HG03135 (cell line): ENCODE measurements around the gene TAS2R60.
"Not testable (repeated sequence)": the region's sequence is repeated elsewhere in the genome, so short reads cannot be mapped to it uniquely, and the experiment has no call there.

Experiments used
- ATAC-seq: cut with Tn5 transposase; IDR thresholded peaks from one replicate; pipeline ENCODE4 v1.9.1; 2021; ENCODE audit warnings: mild to moderate bottlenecking, moderate library complexity; ENCODE audit not compliant: unreplicated experiment

Gene TAS2R60, protein sequence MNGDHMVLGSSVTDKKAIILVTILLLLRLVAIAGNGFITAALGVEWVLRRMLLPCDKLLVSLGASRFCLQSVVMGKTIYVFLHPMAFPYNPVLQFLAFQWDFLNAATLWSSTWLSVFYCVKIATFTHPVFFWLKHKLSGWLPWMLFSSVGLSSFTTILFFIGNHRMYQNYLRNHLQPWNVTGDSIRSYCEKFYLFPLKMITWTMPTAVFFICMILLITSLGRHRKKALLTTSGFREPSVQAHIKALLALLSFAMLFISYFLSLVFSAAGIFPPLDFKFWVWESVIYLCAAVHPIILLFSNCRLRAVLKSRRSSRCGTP

DNA sequence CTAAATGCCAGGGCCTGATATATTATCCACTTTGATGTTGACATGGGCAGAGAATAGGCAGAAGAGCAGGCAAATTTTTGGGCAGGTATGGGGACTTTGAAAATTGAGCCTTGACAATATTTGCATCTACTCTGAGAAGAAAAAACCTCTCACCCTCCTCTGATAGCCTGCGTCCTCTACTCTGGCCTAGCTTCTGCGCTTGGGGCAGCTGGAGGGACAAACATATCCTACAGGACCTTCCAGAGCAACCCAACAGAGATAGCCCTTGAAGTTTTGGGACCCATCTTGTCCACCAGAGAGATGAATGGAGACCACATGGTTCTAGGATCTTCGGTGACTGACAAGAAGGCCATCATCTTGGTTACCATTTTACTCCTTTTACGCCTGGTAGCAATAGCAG lies at the start of gene TAS2R60:
Gene TAS2R60, plus strand, starts transcription at position 301 of the 400 bp plus-strand sequence. Its CDS starts 0 bp downstream, at position 301.
- no peak for ATAC-seq

DNA sequence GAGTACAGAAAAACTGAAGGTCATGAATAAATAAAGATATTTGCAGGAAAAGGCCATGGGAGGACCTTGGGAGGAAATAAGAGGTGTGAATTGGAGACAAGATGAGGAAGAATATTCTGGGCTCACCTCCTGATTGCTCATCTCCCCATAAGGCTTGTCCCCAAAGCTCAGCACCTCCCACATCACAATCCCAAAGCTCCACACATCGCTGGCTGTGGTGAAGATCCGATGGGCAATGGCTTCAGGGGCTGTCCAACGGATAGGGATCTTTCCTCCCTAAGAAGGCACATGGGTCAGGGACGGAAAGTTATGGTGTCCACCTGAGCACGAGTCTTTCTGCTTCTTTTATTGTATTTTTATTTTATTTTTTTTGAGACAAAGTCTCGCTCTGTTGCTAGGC lies 49.2 kb upstream of the TAS2R60 start:
- no peak for ATAC-seq

DNA sequence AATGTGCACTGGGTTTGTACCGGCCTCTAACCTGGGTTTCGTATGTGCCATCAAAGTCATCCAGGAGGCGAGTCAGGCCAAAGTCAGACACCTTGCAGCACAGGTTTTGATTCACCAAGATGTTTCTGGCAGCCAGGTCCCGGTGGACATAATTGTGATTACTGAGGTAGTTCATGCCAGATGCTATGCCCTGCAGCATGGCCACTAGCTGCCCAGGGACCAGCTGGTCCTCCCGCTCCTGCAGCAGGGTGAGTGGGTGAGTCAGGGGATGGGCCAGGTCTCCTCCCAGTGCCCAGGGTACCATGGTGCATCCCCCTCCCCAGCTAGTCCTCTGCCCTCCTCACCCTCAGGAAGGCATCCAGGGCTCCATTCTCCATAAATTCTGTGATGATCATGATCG lies 48.5 kb upstream of the TAS2R60 start:
- no peak for ATAC-seq

DNA sequence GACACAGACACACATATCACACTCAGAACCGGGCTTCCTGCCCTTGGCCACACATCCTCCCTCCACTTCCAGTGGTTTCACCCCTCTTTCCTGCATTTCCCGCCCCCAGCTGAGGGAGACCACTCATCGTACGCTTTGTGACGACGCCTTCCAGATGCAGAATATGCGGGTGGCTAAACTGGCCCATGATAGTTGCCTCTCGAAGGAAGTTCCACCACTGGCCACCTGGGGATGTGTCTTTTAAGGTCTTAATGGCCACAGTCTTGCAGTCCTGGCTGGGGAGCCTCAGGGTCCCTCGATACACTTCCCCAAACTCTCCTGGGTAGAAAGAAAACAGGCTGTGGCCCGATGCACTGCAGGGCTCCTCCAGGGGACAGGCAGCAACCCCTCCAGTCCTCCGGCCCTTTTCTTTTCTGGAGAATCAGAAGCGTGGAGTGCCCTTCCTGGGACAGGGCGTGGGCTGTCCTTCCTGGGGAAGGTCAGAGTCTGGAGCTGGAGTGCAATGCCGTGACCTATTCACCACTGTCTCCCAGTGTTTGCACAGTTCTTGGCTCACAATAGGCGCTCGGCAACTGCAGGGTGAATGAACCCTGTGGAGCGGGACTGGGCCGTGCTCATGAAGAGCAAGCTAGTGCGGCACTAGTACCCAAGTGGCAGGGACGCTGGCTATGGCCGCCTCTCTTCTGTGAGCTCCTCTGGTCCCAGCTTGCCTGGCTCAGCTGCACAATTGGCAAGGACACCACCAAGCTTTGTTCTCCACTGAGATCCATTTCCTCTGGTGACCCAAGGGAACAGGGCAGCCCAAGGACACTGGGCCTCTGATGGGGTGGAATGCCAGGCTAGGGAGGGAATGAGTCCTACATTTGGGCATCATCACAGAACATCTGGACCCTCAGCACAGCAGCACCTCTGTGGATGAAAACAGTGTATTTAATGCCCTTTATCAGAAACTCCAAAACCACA lies 47.8 kb upstream of the TAS2R60 start:
- peak; percentile 65 for ATAC-seq

DNA sequence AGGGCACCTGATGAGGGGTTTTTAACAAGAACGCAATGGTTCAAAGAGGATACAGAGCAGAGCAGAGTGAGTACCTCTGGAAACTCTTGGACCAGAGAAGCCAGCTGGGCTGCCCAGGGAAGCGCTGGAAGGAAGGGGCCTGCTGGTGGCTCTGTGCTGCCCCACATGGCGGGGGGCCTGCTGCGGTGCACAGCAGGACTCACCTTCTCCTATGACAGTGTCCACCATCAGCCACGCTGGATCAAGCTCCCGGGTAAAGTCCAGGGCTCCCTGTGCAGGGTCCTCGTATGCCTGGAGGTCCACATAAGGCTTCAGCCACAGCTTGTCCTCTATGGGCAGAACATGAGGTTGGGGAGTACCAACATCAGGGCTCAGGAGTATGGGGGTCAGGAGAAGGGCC lies 47.1 kb upstream of the TAS2R60 start:
- no peak for ATAC-seq

DNA sequence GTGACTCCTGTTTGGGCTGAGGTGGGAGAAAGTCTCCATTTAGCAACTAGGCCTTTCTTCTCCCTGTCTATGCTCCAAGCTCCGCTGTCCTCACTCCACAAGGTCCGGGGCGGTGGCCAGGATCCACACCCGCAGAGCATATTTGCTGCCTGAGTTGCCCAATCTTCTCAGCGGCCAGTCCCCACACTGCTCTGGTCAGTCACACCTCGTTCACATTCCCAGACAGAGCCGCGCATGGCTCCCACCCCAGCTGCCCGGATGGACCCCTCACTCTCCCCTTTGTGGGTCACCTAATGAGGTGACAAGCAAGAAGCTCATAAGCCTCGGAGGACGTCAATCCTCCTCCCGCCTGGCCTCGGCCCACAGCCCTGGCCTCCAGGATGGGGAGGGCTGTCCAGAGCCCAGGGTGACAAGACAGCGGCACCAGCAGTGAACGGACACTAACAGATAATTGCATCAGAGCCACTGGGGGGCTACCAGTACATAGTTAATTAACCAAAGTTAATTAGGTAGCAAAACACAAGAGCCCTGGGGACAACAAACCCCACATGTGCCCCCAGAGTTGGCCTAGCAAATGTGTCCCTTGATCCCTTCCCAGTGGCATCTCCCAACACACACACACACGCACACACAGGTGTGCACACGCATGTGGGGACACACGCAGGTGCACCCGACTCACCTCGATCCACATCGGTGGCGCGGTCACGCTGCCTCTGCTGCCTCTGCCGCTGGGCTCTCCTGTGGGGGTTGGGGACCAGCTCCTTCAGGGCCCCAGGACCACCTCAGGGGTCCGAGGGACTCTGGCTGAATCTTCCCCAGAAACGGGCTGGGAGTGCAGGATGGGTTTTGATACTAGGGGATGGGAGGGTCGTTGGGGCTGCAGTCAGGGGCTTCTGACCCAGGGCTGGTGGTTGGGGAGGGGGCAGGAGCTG lies 46.4 kb upstream of the TAS2R60 start:
- no peak for ATAC-seq

DNA sequence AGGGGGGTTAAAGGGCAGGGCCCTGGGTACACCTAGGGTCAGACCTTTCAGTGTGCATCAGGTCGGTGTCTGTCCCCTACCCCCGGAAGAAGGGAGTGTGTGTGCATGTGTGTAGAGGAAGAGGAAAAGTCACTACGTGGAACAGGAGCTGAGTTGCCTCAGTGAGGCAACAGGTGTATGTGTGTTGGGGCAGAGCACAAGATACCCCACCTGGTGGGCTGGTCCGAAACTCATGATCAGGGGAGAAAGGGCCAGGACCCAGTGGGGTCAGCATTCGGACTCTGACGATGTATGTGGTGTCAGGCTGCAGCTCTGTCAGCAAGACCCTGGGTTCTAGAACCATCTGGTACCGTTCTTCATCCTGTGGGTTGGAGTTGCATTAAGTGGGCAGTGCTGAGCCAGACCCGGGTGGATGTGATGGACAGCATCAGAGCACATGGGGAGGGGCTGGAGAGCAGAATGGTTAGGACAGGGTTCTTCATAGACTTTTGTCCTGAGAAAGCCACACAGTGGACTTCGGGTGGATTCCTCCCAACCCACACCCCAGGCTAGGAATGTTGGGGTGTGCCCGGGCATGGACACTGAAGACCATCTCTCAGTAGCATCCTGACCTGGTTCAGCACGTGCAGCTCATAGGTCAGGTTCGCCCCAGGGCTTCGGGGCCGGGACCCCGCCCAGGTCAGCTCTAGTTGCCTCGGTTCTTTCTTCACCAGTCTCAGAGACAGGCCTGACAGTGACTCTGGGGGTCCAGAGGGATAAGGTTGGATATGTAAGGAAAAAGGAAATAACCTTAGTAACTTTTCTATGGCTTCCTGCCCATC lies 45.3 kb upstream of the TAS2R60 start:
- no peak for ATAC-seq

DNA sequence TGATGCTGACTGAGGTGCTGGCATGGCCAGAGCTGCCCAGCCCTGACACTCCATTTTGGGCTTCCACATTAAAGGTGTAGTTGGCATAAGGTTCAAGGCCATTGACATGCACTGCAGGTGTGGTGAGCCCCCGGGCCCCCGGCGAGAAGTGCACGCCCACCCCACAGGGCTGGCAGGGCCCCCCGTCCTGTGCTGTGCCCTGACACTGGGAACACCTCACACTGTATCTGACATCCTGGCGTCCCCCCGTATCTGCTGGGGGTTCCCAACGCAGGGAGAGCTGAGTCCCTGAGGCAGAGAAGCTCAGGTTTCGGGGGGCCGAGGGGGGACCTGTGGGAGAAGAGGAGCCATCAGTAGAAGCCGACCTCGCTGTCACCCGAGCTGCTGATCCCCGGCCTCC lies 44.6 kb upstream of the TAS2R60 start:
- no peak for ATAC-seq

DNA sequence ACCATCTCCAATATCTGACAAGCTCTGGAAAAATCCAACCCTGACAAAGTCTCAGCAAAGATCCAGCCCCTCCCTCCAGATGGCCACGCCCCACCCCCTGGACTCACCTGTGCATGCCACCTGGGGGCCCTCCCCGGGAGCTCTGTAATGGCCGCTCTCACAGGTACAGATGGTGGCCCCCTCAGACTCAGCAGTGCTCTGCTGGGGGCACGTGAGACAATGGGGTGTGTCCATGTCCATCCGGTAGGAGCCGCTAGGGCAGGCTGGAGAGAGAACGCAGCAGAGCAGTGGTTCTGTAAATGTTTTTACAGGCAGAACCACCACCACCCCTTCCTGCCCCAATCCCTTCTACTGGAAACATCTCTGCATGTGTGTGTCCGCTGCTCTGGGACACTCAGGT lies 44.1 kb upstream of the TAS2R60 start:
- no peak for ATAC-seq

DNA sequence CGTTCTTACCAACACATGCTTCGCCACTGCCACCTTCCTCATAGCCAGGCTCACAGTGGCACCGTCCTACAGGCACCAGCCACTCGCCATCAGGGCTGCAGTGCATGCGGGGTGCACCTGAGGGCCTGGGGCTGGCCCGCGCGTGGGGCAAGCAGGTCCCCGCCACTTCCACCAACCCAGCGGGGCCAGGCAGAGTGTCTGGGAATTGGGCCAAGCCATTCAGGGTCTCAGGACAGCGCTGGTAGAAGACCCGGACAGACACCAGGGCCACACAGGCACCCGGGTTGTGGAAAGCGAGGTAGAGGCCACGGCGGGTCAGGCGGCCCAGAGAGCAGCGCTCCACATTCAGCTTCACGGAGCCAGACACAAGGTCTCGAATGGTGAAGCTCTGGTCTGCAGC lies 43.6 kb upstream of the TAS2R60 start:
- ATAC-seq = no peak

DNA sequence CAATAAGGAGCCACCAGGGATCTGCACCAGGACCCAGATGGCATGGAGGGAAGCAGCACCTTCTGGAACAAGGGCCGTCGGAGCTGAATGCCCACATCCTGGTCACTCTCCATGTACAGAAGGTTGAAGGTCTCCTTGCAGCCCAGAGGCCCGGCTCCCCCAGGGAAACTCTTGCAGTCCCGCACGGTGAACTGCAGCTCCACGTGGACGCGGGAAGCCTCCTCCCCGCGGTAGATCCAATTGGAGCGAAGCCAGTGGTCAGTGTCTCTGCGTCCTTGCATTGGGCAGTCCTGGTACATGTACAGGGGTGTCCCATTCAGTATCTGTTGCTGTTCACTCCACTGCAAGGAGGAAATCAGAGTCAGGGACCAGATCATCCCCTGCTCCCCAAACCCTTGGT lies 42.0 kb upstream of the TAS2R60 start:
- ATAC-seq = no peak

DNA sequence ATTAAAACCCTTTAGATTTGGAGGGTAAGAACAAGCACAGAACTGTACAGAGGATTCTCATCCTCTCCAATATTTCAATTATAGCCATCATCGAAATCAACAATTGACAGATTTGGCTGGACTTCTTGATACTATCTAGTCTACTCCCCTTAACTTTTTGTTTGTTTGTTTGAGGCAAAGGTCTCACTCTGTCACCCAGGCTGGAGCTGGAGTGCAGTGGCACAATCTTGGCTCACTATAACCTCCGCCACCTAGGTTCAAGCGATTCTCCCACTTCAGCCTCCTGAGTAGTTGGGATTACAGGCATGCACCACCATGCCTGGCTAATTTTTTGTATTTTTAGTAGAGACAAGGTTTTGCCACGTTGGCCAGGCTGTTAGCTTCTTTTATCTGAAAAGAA lies 41.0 kb upstream of the TAS2R60 start:
- ATAC-seq = not testable (repeated sequence)

DNA sequence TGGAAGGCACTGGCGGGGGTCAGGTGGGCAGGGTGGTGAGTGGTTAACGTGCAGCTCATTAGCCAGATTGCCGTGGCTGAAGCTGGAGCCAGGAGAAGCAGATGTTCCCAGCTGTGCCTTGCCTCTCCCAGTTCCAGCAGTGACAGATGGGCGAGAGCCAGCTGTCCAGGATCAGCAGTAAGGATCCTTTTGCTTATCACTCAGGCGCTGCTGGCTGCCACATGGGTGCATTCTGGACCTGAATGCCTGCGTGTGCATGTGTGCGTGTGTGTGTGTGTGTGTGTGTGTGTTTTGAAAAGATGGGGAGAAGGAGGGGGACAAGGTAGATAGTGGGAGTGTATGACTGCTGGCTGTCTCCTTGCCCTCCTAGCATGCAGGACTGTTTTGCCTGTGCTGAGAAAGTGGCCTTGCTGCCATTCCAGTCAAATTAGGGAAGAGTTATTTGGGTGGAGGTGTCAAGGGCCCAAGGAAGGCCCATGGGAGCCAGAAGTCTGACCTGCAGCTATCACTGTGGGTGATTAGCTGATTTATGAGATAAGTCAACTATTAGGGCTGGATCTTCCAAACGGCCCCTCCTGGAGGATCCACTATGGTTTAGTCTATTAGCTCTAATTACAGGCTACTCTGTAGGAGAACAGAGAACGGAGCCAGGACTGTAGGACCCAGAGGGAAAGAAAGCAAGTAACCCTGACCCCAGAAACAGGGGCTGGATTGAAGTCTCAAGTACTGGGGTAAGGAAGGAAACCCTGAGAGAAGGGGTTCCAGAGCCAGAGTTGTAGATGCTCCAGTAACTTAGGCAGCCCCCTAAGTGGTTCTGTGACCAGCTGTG lies 37.9 kb upstream of the TAS2R60 start:
- no peak for ATAC-seq

DNA sequence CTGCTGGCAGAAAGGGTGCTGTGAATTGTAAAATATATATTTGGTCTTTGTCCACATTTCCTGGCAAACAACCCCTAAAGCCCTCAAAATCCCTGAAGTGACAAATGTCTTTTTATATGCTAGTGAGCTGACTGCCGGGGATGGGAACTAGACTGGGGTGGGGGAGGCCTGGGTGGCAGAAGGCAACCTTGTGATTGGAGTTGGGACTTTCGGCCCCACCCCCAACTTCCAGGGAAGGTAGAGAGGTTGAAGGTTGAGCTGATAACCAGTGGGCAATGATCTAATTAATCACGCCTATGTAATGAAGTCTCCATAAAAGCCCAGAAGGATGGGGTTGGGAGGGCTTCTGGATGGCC lies 37.3 kb upstream of the TAS2R60 start:
- ATAC-seq = no peak

DNA sequence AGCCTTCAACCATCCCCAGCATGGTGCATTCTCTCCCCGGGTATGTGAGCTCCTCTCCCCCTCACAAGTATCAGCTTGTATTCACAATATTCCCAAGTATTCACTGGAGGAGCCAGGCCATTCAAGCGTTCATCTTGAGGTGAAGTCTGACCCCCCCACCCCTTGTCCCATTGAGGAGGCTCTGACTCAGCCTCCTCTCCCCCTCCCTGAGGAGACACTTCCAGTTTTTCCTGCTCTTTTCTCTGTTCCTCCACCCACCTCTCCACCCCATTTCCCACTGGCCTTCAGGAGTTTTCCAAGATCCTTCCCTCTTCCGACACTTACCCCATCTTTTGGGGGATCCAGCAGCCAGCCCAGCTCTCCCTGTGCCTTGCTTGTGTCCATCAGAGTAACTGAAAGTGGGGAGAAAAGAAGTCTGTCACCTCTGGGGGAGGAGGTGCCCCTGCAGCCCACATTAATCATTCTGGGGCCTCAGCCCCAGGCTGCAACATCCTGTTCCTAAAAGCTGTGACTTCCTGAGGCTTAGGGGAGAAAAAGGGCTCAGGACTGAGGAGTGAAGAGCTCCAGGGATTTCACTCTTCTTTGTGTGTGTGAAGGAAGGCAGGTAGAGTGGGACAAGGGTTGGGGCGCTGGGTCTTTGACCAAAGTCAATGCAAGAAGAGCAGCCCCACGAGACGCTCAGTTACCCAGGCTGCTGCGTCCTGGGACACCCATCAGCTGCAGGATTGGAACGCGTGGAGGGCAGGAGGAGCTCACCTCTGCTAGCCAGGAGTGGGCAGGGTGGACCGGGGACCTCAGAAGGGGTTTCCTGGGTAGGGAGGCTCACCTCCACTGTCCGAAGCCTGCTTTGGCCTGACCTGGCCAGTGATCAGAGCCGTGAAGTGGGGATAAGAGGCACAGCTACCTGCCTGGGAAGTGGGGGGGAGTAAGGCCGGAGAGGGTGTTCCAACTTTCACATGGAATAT lies 35.7 kb upstream of the TAS2R60 start:
- no peak for ATAC-seq

DNA sequence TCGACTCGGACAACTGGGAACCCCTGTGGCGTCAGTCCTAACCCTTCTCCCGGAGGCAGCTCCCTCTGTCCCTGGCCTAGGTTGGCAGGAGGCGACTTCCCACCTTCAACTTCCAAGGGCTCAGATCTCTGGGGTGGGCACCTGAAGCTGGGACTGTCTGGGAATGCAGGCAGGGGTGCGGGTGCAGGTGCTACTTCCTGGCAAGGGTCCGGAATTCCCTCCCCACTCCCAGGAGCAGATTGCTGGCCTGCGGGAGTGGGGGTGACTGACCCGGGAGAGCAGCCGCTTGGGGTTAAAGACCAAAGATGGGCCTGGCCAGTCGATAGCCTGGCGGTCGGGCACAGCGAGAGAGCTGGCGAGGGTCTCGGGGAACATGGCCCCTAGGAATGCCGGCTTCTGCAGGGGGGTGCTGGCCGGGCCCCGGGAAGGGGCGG lies 35.0 kb upstream of the TAS2R60 start:
- no peak for ATAC-seq

DNA sequence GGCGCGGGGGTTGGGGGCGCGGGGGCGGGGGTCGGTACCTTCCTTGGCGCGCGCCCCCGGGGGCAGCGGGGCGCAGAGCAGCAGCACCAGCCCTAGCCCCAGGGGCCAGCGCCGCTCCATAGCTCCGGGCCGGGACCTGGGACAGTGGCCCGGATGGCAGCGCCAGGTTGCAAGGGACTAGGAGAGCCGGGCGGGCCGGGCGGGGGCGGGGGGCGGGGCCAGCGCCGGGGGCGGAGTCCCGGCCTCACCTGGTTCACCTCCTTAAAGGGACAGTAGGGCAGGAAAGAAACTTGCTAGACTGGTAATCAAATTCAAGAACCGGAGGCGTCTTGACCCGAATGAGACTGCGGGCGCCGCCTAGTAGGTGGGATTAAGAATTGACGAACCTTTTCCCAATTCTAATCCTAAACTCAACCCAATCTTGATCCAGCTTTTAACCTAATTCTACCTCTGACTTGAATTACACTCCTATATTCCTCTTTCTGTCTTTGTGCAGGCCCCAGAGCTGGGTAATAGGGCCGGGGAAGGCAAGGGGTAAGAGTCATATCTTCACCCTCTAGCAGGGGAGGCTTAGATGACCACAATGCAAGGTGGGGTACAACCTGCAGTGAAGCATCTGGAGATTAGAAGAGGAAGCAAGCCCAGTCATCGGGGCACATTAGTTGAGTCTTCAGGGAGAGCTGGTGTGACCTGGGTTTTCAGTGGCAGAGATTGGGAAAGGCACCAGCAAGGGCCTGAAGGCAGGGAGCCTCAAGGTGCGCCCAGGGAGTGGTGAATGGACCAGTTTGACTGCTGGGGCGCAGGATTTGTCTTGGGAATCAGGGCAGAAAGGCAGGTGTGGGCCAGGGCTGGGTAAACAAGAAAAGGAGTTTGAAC lies 34.3 kb upstream of the TAS2R60 start, which contains the start of gene EPHA1:
Gene EPHA1, minus strand, starts transcription at position 171 of the 876 bp plus-strand sequence. Its CDS starts 51 bp downstream, at position 120.
- peak; percentile 54 for ATAC-seq
